HepG2 (cell line): ENCODE measurements around the gene GFER. TPM values are rescaled to one million over a fixed set of nuclear protein-coding genes. Genes with fewer than 3 reads are reported as not detected.
A peak's percentile ranks its signal among the peaks of the same experiment; 100 is the strongest.

Source experiments
- ATF1 ChIP-seq: IDR thresholded peaks from 2 replicates; pipeline ENCODE4 v1.6.1; 2016; ENCODE audit warnings: mild to moderate bottlenecking, control low read depth
- DBP ChIP-seq: sonication (generic); formaldehyde crosslinking; IDR thresholded peaks from 2 replicates; pipeline ENCODE4 v1.4.0; 2020; ENCODE audit warnings: missing genetic modification reagents; ENCODE audit errors: not compliant biosample characterization
- FOXK2 ChIP-seq: fragments of 450-650 bp; IDR thresholded peaks from 2 replicates; pipeline ENCODE4 v1.6.1; 2016
- GTF3A ChIP-seq: sonication (generic); formaldehyde crosslinking; conservative IDR thresholded peaks from 2 replicates; pipeline ENCODE4 v1.4.0; 2020; ENCODE audit warnings: mild to moderate bottlenecking, missing genetic modification reagents
- HNRNPUL1 ChIP-seq: fragments of 200-400 bp; formaldehyde crosslinking; IDR thresholded peaks from 2 replicates; pipeline ENCODE4 v1.6.1; 2017; ENCODE audit warnings: low read depth, mild to moderate bottlenecking, low read length, moderate library complexity
- IKZF4 ChIP-seq: sonication (generic); formaldehyde crosslinking; IDR thresholded peaks from 2 replicates; pipeline ENCODE4 v1.5.1; 2020; ENCODE audit warnings: borderline replicate concordance, mild to moderate bottlenecking, low read depth, missing genetic modification reagents; ENCODE audit errors: not compliant biosample characterization
- IRX3 ChIP-seq: sonication (generic); formaldehyde crosslinking; IDR thresholded peaks from 2 replicates; pipeline ENCODE4 v1.8.1; 2023; ENCODE audit warnings: mild to moderate bottlenecking, low read depth, missing genetic modification reagents, borderline replicate concordance
- KDM3A ChIP-seq: IDR thresholded peaks from 2 replicates; pipeline ENCODE4 v1.6.1; 2018; ENCODE audit warnings: low read depth, missing compliant biosample characterization
- NFIC ChIP-seq: IDR thresholded peaks from 2 replicates; pipeline ENCODE4 v1.6.1; 2012; ENCODE audit warnings: mild to moderate bottlenecking, low read length, inconsistent platforms
- PCBP2 ChIP-seq: fragments of 200-400 bp; formaldehyde crosslinking; optimal IDR thresholded peaks from 2 replicates; pipeline ENCODE3; 2018; ENCODE audit warnings: low read length, low read depth; ENCODE audit not compliant: poor library complexity, severe bottlenecking
- PHF21A ChIP-seq: sonication (generic); formaldehyde crosslinking; IDR thresholded peaks from 2 replicates; pipeline ENCODE4 v1.5.0; 2020; ENCODE audit warnings: mild to moderate bottlenecking, missing genetic modification reagents
- RFX3 ChIP-seq: IDR thresholded peaks from 2 replicates; pipeline ENCODE4 v1.6.1; 2016; ENCODE audit warnings: missing biosample characterization, missing genetic modification reagents
- RFX5 ChIP-seq: IDR thresholded peaks from 2 replicates; pipeline ENCODE4 v1.6.1; 2011; ENCODE audit warnings: low read depth, low read length, improper control_type of control experiment
- SSRP1 ChIP-seq: IDR thresholded peaks from 2 replicates; pipeline ENCODE4 v1.6.1; 2016; ENCODE audit warnings: control low read depth
- TAF15 ChIP-seq: fragments of 200-400 bp; formaldehyde crosslinking; IDR thresholded peaks from one replicate; pipeline ENCODE4 v1.6.1; 2018; ENCODE audit warnings: mild to moderate bottlenecking, low read depth, low read length; ENCODE audit not compliant: poor library complexity, severe bottlenecking
- TERF1 ChIP-seq: sonication (generic); formaldehyde crosslinking; IDR thresholded peaks from 2 replicates; pipeline ENCODE4 v1.8.0; 2022; ENCODE audit warnings: mild to moderate bottlenecking, missing genetic modification reagents, moderate library complexity
- THAP9 ChIP-seq: sonication (generic); formaldehyde crosslinking; IDR thresholded peaks from 2 replicates; pipeline ENCODE4; 2020; ENCODE audit warnings: missing genetic modification reagents, mild to moderate bottlenecking, borderline replicate concordance
- TOE1 ChIP-seq: sonication (generic); formaldehyde crosslinking; IDR thresholded peaks from 2 replicates; pipeline ENCODE4 v1.4.0; 2020; ENCODE audit warnings: mild to moderate bottlenecking, missing genetic modification reagents
- ZFP90 ChIP-seq: sonication (generic); formaldehyde crosslinking; IDR thresholded peaks from 2 replicates; pipeline ENCODE4 v1.8.0; 2022; ENCODE audit warnings: missing genetic modification reagents, mild to moderate bottlenecking, inconsistent platforms, borderline replicate concordance
- ZNF121 ChIP-seq: sonication (generic); formaldehyde crosslinking; IDR thresholded peaks from 2 replicates; pipeline ENCODE4 v1.5.0; 2020; ENCODE audit warnings: mild to moderate bottlenecking, missing genetic modification reagents
- ZNF367 ChIP-seq: sonication (generic); formaldehyde crosslinking; IDR thresholded peaks from 2 replicates; pipeline ENCODE4 v1.4.0; 2020; ENCODE audit warnings: missing genetic modification reagents, borderline replicate concordance
- ZNF878 ChIP-seq: sonication (generic); formaldehyde crosslinking; IDR thresholded peaks from 2 replicates; pipeline ENCODE4 v1.8.1; 2023; ENCODE audit warnings: mild to moderate bottlenecking, missing genetic modification reagents, moderate library complexity
- ZNF891 ChIP-seq: sonication (generic); formaldehyde crosslinking; IDR thresholded peaks from 2 replicates; pipeline ENCODE4 v1.5.0; 2020; ENCODE audit warnings: mild to moderate bottlenecking, missing genetic modification reagents
- polyA plus RNA-seq, 8 experiments: library from polyadenylated mRNA; depleted of rRNA in 3 of 8; stranded (reverse) in 7 of 8; unstranded in 1 of 8; fragments of >200 nt; fragmentation: Illumina TruSeq in 4 of 8; extraction: Trizol in 4 of 8; gene quantifications; 2 replicates each; pipeline versions ENCODE4 v1.2.1 to v1.2.3, GENCODE V29; 2011 to 2016; ENCODE audit warnings: low read depth in 4 of 8, missing spikeins in 1 of 8, mixed read lengths in 1 of 8; ENCODE audit not compliant: insufficient read depth in 1 of 8
- total RNA-seq, 5 experiments: library from RNA; depleted of rRNA; stranded (reverse); fragments of >200 nt; fragmentation: Illumina TruSeq; extraction: Trizol; gene quantifications; 2 replicates each; pipeline ENCODE4 v1.2.3, GENCODE V29; 2016; ENCODE audit warnings: low read depth in 1 of 5

The GFER gene
- total and polyA plus RNA-seq, 2 of the 13 experiments (the other 11 are each of a cell fraction or from before 2014, with no cell fraction given), result 28.6 to 71.7 TPM

GRCh38 chr16:1960665-1961630 lies 23.0 kb upstream of the GFER start (continued):
- TF ChIP-seq TOE1 (CRISPR knock-in tag) (no peak), ZFP90 (CRISPR knock-in tag) (no peak), THAP9 (CRISPR knock-in tag) (no peak), SSRP1 (CRISPR knock-in tag) (peak; percentile 90; the same call in 1 of the 2 replicates), NFIC (peak; percentile 39; the same call in 1 of the 2 replicates), KDM3A (CRISPR knock-in tag) (no peak), ZNF367 (no peak), ZNF121 (CRISPR knock-in tag) (no peak), ATF1 (no peak), GTF3A (CRISPR knock-in tag) (no peak), DBP (no peak), IRX3 (CRISPR knock-in tag) (no peak), IKZF4 (CRISPR knock-in tag) (no peak), ZNF891 (CRISPR knock-in tag) (no peak), PCBP2 (no peak), RFX5 (no peak), ZNF878 (CRISPR knock-in tag) (no peak), TAF15 (no peak), RFX3 (CRISPR knock-in tag) (no peak), FOXK2 (no peak), TERF1 (no peak), PHF21A (CRISPR knock-in tag) (no peak), HNRNPUL1 (no peak)
